HG02610 (cell line): Measurements from ENCODE around the gene ARL17B.
A peak's percentile ranks its signal among the peaks of the same experiment; 100 is the strongest.
"Not testable (repeated sequence)": the region's sequence is repeated elsewhere in the genome, so short reads cannot be mapped to it uniquely, and the experiment has no call there.

ENCODE experiments used
- ATAC-seq: cut with Tn5 transposase; IDR thresholded peaks from one replicate; pipeline ENCODE4 v1.9.1; 2021; ENCODE audit warnings: mild to moderate bottlenecking, moderate library complexity; ENCODE audit not compliant: unreplicated experiment

The ARL17B gene

DNA sequence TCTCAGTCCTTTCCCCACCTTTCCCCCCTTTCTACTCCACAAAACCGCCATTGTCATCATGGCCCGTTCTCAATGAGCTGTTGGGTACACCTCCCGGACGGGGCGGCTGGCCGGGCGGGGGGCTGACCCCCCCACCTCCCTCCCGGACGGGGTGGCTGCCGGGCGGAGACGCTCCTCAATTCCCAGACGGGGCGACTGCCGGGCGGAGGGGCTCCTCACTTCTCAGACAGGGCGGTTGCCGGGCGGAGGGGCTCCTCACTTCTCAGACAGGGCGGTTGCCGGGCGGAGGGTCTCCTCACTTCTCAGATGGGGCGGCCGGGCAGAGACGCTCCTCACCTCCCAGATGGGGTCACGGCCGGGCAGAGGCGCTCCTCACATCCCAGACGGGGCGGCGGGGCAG lies 108.8 kb downstream of the ARL17B start:
- ATAC-seq, result not testable (repeated sequence)

GRCh38 chr17:46249153-46249552 lies 112.4 kb downstream of the ARL17B start:
- not testable (repeated sequence) for ATAC-seq

DNA sequence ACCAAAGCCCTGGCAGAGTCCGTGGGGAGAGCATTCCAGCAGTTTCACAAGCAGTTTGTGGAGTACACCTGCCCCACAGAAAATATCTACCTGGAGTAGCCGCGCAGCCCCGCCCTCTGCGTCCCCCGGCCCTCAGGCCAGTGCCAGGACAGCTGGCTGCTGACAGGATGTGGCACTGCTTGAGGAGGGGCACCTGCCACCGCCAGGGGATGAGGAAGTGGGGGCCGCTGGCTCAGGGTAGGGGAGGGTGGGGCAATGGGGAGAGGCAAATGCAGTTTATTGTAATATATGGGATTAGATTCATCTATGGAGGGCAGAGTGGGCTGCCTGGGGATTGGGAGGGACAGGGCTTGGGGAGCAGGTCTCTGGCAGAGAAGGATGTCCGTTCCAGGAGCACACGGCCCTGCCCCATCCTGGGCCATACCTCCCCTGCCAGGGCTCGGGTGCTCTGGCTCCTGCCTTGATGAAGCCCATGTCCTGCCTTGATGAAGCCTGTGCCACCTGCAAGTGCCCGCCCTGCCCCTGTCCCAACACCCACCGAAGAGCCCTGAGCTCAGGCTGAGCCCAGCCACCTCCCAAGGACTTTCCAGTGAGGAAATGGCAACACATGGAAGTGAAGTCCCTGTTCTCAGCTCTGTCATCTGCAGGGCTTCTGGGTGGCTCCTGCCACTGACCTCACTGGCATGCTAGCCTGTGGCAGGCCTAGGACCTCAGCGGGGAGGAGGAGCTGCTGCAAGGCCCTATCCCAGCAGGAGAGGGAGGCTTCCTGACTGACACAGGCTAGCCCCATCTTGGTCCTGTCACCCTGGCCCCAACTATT lies 116.4 kb downstream of the ARL17B start:
- ATAC-seq, result not testable (repeated sequence)

DNA sequence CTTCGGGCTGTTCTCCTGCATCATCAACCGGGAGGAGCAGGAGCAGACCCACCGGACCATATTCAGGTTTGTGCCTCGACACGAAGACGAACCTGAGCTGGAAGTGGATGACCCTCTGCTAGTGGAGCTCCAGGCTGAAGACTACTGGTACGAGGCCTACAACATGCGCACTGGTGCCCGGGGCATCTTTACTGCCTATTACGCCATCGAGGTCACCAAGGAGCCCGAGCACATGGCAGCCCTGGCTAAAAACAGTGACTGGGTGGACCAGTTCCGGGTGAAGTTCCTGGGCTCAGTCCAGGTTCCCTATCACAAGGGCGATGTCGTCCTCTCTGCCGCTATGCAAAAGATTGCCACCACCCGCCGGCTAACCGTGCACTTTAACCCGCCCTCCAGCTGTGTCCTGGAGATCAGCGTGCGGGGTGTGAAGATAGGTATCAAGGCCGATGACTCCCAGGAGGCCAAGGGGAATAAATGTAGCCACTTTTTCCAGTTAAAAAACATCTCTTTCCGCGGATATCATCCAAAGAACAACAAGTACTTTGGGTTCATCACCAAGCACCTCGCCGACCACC lies 117.1 kb downstream of the ARL17B start:
- not testable (repeated sequence) for ATAC-seq

DNA sequence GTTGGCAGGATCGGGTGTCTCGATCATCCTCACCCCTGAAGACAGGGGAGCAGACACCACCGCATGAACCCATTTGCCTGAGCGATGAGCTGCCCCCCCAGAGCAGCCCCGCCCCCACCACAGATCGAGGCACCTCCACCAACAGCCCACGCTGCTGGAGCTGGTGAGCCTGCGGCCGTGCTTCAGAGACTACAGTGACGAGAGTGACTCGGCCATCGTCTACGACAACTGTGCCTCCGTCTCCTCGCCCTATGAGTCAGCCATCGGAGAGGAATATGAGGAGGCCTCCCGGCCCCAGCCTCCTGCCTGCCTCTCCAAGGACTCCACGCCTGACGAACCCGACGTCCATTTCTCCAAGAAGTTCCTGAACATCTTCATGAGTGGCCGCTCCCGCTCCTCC lies 117.6 kb downstream of the ARL17B start:
- not testable (repeated sequence) for ATAC-seq

GRCh38 chr17:46243505-46243904 lies 118.1 kb downstream of the ARL17B start:
- not testable (repeated sequence) for ATAC-seq

DNA sequence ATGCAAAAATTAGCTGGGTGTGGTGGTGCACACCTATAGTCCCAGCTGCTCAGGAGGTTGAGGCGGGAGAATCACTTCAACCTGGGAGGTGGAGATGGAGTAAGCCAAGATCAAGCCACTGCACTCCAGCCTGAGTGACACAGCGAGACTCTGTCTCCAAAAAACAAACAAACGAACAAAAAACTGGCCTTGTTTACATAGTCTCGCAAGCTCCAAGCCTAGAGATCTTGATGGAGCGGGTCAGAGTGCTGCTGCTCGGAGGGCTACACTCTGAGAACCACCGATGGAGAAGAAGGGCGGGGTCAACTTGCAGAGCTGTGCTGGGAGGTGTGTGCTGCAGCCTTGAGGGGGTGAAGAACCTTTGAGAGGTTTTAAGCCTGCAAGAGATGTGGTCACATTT lies 130.2 kb downstream of the ARL17B start:
- not testable (repeated sequence) for ATAC-seq

- ATAC-seq, result peak; percentile 100
These were observed 136.2 kb downstream of the ARL17B start for GRCh38 chr17:46225274-46225794.

DNA sequence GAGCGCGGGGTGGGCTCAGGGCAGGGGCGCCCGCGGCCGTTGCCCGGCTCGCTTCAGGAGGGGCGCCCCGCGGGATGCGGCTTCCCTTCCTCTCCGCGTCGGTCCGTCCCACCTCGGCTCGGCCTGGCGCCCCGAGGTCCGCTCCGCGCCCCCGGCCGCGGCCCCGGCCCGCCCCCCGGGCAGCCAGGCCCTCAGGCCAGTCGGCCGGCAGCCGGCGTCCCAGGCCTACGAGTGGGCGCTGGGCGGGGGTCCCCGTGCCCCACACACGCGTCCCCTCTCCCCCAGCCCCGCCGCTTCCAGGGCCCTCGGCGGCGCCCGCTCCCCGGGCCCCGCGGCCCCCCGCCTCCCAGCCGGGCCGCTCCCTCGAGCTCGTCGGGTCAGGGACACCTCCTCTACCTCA lies 136.7 kb downstream of the ARL17B start:
- ATAC-seq, result peak; percentile 35
